ENCODE measurements around the gene ADAM23.

Gene ADAM23

DNA sequence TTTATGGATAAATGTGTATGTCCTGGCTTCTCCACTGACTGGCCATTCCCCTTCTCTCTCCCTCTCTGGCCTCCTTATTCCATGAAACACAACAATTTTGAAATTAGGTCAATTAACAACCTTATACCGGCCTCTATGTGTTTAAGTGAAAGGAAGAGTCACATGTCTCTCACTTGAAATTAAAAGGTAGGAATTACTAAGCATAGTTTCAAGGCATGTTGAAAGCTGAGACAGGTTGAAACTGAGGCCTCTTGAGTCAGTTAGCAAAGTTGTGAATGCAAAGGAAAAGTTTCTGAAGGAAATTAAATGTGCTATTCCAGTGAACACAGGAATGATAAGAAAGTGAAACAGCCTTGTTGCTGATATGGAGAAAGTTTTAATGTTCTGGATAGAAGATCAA is 69.7 kb downstream of the ADAM23 start:
- no peak for DNase-seq

DNA sequence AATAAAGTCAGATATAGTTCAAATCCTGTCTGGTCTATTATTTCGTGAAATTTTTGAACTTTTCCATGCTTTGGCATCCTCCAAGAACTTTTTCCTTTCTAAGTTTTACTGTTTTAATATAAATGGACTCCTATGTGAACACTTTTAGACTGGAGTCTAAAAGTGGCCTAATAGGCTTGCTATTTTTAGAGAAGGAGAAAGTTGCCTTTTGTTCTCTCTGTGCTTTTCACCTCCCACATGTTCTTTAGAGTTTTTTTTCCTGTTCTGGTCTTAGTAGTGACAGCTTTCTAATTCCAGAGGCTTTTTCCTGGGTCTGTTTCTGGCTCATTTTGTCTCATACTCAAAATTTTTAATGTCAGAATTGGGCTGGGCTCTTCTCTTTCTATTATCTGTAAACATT is 72.2 kb downstream of the ADAM23 start:
- DNase-seq = no peak

DNA sequence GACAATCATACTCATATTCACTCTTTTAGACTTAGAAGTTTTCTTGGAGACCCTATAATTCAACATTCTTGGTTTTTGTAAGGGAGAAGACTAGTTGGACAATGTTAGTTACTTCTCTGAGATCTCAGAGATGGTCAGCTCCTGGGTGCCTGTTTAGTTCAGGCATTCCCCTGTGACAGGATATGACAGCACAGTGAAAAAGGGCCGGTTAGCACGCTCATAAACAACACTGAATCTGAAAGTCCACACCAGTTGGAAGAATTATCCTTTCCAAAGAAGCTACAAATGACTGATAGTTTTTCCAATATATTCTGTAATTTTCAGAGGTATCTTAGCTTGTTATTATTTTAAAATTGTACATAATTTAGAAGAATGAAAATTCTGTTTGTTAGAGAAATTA is 75.7 kb downstream of the ADAM23 start:
- no peak for DNase-seq

DNA sequence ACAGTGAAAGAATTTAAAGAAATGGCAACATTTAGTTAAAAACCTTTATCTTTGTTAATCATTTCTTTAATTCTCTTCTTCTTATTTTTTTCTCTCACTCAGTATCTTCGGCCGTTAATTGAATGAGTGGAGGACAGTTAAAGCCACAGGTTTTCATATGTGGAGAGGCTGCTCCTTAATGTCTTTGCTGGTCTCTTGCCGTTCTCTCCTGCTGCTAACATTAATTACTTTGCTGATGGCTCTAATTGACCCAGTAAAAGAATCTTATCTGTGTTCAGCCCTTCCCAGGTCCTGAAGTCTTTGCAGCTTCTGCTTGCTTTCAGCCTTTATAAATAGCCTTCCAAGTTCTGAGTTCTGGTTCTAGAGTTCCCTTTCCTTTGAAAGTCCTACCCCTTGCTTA is 77.1 kb downstream of the ADAM23 start:
- no peak for DNase-seq

DNA sequence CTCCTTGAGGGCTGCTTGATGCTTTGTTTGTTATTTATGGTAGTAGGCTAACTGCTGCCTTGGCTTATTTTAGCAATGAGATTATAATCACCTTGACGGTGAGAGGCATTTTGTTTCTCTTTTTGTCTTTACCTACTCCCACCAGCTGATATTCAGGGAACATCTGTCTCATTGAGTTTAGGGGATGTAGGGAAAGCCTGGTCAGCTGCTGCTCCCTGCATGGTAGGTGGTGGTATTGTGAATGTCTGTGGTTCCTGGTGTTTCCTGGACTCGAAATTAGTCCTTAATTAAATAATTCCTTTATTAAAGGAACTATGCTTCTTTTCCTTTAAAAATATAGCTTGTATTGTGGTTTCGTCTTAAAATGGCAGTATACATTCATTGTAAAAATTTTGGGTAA is 77.8 kb downstream of the ADAM23 start:
- DNase-seq = no peak

DNA sequence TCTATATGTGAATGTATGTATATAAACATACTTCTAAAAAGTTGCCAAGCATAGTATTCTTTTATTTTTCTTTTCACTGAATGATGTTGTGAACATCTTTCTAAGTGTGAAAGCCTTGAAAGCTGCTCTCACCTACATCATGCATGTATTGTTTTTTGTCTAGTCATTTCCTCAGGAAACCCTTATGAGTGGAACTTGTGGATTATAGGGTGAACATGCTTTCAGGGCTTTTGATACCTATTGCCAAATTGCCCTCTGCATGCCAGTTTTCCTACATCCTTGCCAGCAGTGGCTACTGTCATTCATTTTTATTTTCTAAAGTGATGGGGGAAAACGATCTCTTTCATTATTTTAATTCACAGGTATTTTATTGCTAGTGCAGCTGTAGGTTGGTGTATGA is 78.3 kb downstream of the ADAM23 start:
- no peak for DNase-seq

DNA sequence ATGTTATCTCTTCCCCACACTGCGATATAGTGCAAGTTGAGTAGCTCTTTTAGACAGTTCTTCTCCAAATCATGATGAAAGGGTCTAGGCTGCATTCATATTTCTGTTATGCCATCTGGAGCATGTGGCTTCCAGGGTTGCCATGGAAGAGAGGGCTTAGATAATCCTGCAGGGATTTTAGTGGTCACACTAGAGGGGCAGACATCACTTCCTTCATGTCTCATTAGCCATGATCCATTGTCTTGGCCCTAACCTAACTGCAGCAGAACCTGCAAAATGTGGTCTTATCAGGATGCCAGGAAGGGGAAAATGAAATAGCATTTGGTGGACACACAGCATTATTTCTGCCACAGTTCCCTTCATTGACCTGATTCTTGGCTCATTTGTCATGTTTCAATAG is 83.1 kb downstream of the ADAM23 start:
- DNase-seq = no peak

DNA sequence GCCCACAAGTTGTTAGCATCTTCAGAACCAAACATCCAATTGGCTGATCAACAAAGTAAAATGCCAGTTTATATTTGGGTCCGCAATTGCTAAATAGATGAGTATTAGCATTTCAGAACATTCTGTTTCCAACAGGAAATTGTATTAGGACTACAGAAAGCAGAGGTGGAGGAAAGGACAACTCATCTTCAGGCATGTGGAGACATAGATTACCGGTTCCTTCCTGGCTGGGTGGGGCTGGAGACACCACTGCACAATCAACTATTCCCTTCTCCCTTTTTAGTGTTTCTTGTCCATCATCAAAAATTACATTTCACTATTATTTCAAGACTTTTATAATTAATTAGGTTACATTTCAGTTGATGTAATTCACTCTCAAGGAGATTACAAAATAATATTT is 83.8 kb downstream of the ADAM23 start:
- DNase-seq = no peak

DNA sequence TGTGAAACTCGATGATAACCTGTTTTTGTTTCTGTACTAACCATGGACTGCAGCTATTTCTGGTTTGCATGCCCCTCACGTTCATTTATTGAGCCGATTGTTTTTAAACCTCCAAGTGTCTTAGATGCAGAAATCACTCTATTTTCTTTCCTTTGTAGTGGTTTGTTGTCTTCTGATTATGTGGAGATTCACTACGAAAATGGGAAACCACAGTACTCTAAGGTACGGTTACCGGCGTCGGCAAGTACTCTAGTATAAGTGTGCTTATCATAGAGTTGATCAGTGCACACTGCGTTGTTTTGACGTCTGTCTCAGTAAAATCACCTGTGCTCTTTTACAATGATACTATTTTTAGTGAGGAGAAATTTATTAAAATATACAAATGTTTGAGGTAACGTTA is 87.4 kb downstream of the ADAM23 start:
- no peak for DNase-seq

DNA sequence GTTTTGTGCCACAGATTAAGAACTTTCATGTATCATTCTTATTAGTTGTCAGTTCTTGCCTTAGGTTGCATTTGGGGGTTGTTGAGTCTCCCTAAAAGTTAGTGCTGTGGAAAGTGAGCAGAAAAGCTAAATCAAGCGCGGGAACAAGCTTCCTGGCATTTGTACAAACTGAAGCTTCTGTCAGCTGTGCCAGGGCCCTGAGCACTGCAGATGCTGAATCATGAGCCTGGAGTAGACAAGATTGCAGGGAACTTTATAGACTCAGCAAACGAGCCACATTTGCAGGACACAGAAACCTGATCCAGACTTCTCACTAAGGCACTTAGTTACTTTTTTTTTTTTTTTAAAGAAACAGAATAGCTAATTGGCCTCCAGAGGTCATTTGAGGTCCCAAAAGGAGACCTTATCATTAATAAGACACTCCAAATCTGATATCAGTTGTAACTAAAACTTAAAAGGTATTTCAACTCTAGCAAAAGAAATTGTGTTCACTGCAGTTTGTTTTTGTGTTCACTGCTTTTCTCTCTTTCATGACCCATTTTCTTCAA is 88.7 kb downstream of the ADAM23 start:
- DNase-seq = no peak

DNA sequence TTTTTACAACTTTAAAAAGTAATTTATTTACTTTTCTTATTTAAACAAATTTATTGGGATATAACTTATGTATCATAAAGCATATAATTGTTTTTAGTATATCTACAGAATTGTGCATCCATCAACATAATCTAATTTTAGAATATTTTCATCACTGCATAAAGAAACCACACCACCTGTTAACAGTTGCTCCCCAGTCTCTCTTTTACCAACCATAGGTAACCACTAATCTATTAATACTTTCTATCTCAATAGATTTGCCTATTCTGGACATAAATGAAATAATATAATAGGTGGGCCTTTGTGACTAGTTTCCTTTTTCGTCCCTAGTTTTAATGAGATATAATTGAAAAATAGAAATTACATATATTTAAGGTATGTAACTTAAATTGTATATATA is 90.6 kb downstream of the ADAM23 start:
- DNase-seq = no peak

DNA sequence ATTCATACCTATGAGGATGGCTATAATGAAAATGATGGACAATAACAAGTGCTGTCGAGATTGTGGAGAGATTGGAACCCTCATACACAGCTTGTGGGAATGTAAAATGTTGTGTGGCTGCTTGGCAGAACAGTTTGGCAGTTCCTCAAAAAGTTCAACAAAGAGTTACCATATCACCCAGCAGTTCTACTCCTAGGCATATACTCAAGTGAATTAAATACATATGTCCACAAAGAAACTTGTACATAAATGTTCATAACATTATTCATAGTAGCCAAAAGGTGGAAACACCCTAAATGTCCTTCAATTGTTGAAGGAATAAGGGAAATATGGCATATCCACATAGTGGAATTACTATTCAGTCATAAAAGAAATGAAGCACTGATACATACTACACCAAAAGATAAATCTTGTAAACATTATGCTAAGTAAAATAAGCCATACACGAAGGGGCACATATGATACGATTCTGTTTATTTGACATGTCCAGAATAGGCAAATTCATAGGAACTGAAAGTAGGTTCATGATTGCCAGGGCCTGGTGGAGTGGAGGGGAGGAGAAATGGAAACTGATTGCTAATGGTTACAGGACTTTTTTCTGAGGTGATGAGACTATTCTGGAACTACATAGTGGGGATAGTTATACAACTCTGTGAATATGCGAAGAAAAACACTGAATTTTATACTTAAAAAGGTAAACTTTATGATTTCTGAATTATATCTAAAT is 92.1 kb downstream of the ADAM23 start:
- no peak for DNase-seq

DNA sequence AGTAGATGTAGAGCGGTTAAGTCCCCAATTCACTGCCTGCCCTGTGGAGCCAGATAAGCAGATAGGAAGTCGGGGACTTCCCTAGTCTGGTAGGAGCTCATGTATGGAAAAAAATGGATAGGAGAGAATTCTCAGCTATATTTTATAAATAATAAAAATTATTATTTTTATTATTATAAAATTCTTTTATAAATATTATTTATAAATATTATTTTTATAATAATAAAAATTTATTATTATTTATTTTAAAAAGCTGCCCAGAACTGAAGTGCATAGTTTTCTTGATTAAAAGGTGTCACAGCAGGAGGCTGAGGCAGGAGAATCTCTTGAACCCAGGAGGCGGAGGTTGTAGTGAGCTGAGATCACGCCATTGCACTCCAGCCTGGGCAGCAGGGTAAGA is 97.4 kb downstream of the ADAM23 start:
- DNase-seq = no peak

DNA sequence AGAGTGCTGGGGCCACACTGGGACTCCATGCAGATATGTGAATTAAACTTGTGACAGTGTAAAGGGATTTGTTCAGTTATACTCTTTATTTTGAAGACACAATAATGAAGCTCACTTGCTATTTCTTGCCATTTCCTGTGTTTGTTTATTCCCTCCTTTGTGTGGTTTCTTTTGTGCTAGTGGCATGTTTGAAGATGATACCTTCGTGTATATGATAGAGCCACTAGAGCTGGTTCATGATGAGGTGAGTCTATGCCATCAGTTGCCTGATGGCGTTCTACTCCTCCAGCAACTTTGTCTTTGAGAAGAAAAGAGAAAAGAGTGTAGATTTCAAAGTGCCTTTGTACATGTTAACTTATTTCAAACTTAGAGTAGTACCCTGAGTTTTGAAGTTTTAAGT is 99.7 kb downstream of the ADAM23 start:
- no peak for DNase-seq

DNA sequence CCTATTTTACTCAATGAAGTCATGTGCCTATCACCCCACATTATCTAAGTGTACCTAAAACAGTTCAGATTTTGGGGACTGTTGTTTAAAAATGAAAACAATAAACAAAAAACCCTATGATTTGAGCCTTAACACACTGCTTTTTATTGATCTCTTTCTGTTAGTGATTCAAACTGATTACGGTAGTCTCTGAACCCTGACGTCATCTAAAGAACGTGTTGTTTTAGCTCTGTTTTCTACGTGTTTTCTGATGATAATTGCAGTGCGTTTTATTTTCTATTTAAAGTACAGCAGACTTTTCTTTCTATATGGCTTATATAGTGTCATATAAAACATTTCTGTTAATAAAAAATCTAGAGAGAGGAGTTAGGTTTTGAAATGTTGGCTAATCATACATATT is 105.1 kb downstream of the ADAM23 start:
- no peak for DNase-seq

DNA sequence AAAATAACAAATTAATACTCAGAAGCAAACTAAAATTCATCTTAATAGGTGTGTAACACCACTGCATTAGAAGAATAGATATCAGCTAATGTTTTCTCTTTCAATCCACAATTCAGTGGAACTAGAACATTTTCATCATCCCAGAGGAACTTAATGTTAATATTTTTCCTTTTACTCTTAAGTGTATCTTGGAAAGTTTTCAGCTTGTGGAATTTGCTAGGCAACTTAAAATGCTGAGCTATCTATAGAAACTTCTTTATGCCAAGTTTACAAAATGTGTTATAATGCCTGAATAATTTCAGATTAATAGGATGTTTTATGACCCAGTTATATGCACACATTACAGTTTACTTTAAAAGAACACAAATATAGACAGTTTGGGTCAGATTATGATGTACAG is 112.4 kb downstream of the ADAM23 start:
- DNase-seq = no peak

DNA sequence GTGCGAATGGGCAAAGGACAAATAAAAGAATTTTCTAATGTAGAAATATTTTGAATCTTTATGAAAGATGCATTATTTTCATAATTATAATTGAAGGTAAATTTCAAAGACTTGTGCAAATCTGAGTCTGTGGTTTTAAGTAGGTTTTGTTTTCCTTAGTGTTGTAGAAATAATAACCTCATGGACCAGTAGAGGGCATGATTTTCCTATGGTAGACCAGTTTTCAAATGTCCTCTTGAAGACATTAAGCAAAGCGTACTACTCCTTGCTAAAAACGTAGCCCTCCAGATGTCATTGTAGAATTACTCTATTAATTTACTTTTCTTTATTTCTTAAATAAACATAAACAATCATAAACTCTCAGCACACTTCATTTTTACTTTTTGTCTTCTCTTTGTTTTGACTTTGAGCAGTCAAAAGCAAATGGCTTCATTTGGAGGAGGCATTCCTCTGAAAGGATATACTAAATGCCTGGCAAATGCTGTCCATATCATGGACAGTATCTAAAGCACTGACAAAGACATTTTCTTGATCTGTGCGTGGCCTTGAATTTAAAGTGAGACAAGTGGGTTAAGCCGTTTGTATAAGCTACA is 113.1 kb downstream of the ADAM23 start:
- DNase-seq = peak; percentile 32

DNA sequence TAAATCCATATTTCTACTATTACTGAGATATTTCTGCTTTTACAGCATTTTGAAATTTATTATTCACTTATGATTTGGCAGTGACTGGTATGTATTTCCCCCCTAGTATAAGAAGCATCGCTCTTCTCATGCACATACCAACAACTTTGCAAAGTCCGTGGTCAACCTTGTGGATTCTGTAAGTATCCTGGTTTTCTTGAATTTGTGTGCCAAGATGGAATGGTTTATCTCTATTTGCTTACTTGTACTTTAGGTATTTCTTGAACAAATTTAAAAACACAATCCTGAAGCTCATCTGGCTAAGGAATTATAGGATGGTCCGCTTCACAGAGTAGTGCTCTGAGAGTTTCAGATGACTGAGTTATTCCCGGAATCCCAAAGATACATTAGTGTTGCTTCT is 114.0 kb downstream of the ADAM23 start:
- DNase-seq = no peak

DNA sequence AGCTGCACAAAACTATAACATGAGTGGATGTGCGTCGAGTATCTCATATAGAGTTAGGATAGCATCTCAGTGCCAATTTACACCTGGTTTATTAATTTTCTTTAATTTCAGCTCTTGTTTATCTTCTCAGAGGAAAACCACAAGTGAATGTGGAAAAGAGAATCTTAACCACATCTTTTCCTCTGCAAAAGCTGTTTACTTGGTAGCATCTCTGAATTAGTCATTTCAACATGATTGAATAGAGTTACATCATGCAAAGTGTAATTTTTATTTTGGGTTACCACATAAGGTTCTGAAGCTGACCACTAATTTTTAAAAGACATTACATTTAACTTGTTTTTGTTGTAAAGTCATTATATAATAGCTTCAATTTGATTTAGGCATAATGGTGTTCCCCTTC is 115.2 kb downstream of the ADAM23 start:
- DNase-seq = no peak

DNA sequence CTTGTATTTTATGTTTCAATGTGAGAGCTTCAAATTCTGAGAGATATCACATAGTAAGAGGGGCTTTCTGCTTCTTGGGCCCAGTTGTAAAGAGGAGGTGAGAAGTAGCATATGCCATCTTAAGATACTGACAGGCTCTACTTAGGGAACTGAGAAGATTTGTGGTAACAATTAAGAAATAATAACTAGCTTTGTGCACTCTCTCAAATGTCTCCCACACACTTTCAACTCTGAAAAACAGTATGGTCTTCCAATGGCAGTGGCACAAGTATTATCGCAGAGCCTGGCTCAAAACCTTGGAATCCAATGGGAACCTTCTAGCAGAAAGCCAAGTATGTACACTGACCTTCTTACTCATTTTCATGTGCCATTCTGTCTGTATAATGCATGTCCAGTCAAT is 118.6 kb downstream of the ADAM23 start:
- no peak for DNase-seq

DNA sequence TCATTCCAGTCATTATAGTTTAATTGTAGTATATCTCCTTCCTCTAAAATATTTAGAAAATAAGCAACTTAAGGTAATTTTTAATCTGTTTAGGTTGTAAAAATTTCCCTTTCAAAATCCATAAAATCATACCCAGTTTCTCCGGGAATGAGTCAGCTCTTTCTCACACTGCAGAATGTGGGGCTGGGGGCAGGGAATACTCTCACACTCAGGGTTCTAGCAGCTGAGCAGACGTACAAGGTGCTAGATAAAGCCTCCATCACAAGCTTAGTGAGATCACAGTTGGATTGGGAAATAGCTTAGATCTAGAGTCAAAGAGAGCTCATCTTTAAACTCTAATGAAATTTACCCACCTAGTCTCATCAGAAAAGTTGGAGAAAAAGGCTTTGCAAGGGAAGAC is 119.0 kb downstream of the ADAM23 start:
- DNase-seq = no peak

DNA sequence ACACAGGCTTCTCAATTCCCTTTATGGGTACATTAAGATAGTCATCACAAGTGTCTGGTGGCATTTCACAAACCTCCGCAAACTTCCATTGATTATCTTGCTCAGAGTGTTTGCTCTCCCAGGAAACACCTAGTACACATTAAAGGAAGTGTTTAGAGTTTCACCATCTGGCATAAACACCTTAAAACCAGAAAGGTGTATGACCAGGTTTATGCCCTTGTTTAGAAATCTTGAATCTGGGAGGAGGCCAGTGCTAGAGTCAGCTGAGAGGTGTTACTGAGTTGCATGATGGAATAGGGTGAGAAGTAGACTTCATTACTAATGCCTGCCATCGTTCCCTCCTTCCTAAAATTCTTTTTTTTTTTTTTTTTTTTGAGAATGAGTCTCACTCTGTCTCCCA is 120.0 kb downstream of the ADAM23 start:
- DNase-seq = no peak

DNA sequence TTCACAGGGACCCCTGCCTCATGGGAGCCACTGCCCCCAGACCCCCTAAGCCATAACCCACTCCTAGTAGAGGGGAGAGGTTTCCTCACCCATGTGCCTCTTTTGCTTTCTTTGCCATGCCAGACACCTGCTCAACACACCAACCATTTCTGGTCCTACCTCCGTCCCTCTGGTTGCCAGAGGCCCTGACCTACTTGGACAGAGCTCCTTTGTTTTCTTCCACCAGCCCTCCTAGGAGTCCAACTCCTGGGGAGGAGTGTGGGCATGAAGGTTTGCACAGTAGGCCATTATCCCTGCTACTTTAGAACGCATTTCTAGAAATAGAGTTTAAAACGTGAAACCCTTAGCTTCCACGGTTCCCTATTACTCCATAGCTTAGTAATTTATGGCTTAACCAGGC is 122.3 kb downstream of the ADAM23 start:
- DNase-seq = no peak

DNA sequence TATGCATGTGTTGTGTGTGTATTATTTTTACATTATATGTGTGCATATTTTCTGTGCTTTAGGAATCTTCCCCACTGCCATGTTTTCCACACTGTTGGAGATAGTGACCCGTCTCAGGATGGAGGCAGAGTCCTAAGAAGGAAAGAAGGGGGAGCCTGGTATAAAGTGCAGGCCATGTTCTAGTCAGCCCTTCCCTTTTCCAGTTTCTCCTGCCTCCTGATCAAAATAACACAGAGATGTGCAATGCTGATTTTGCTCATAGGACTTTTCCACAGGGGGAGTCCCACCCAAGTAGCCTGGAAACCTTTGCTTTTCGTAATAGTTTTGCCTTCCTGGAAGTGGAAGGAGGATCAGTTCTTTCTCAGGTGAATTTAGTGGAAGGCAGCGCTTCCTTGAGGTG is 126.1 kb downstream of the ADAM23 start:
- DNase-seq = no peak

DNA sequence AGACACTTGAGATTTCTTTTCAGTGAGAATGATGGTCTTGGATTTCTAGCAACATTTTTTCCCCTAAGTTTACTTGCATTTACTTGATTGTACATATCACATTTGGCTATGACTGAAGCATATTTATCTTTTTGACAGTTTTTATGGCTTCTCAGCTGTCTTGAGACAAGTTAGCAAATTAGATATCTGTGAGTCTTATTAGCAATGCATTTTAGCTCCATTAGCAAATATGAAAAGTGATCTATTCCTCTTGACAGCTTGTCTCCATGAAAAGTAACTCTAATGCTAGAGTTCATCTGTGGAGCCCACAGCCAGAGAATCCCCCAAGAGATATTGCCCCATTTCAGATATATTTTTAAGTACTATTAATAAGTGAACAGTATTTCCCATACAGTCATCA is 126.9 kb downstream of the ADAM23 start:
- DNase-seq = no peak

Measured in EL (cell line).